GM04503 (cell line): Measurements from ENCODE around the gene HPSE.
A peak's percentile ranks its signal among the peaks of the same experiment; 100 is the strongest.
"Not testable (repeated sequence)": the region's sequence is repeated elsewhere in the genome, so short reads cannot be mapped to it uniquely, and the experiment has no call there.

Experiments used
- DNase-seq: peaks from one replicate; pipeline ENCODE4 v3.0.0-alpha.2; 2012; ENCODE audit warnings: low read depth

HPSE gene

GRCh38 chr4:83331956-83332355 lies 2.7 kb downstream of the HPSE start:
- DNase-seq: no peak

GRCh38 chr4:83329521-83330110 lies 5.0 kb downstream of the HPSE start:
- no peak for DNase-seq

- no peak for DNase-seq
Observed at GRCh38 chr4:83328521-83329187, 6.0 kb downstream of the HPSE start.

- no peak for DNase-seq
Observed at GRCh38 chr4:83326546-83326945, 8.1 kb downstream of the HPSE start.

- not testable (repeated sequence) for DNase-seq
Observed at GRCh38 chr4:83325306-83325705, 9.3 kb downstream of the HPSE start.

- DNase-seq: no peak
Observed at GRCh38 chr4:83323136-83323535, 11.5 kb downstream of the HPSE start.

- peak; percentile 32 for DNase-seq
Observed at GRCh38 chr4:83320548-83320947, 14.1 kb downstream of the HPSE start.

- no peak for DNase-seq
Observed at GRCh38 chr4:83318666-83319065, 16.0 kb downstream of the HPSE start.

GRCh38 chr4:83317671-83318070 lies 17.0 kb downstream of the HPSE start:
- DNase-seq: no peak

GRCh38 chr4:83316459-83317165 lies 18.0 kb downstream of the HPSE start:
- no peak for DNase-seq

- DNase-seq: no peak
Observed at GRCh38 chr4:83315341-83315870, 19.2 kb downstream of the HPSE start.

GRCh38 chr4:83308672-83309071 lies 26.0 kb downstream of the HPSE start:
- DNase-seq: no peak

GRCh38 chr4:83307920-83308319 lies 26.7 kb downstream of the HPSE start:
- DNase-seq: no peak

- DNase-seq: no peak
Observed at GRCh38 chr4:83305187-83305586, 29.5 kb downstream of the HPSE start.

- DNase-seq: no peak
Observed at GRCh38 chr4:83297548-83298260, 36.9 kb downstream of the HPSE start.

- no peak for DNase-seq
Observed at GRCh38 chr4:83293305-83294046, 41.2 kb downstream of the HPSE start.

GRCh38 chr4:83290059-83290774 lies 44.4 kb downstream of the HPSE start:
- not testable (repeated sequence) for DNase-seq

- not testable (repeated sequence) for DNase-seq
Observed at GRCh38 chr4:83288381-83288780, 46.3 kb downstream of the HPSE start.

- DNase-seq: peak; percentile 33
Observed at GRCh38 chr4:83285055-83285407, 49.6 kb downstream of the HPSE start.

- peak; percentile 63 for DNase-seq
Observed at GRCh38 chr4:83284193-83285054, 50.2 kb downstream of the HPSE start, which contains the start of gene COQ2. COQ2 (minus strand) TSS chr4:83284798; CDS start chr4:83284764, 34 bp downstream.
